Mucosa of stomach (tissue), 1 donor: ENCODE data around the gene SAMD14.

Experiments
- H3K27me3 ChIP-seq: one replicate; pipeline ENCODE4 v1.7.0; 2013; ENCODE audit warnings: mild to moderate bottlenecking, low read length; ENCODE audit not compliant: control insufficient read depth, insufficient read depth
- H3K36me3 ChIP-seq: one replicate; pipeline ENCODE4 v1.7.0; 2013; ENCODE audit warnings: low read length; ENCODE audit not compliant: control insufficient read depth, insufficient read depth
- H3K4me1 ChIP-seq: one replicate; pipeline ENCODE4 v1.7.0; 2013; ENCODE audit warnings: mild to moderate bottlenecking, low read length; ENCODE audit not compliant: control insufficient read depth, insufficient read depth
- H3K4me3 ChIP-seq: one replicate; pipeline ENCODE4 v1.7.0; 2013; ENCODE audit warnings: low read length
- H3K9ac ChIP-seq: one replicate; pipeline ENCODE4 v1.7.0; 2013; ENCODE audit warnings: mild to moderate bottlenecking, low read length, moderate library complexity
- H3K9me3 ChIP-seq: one replicate; pipeline ENCODE4 v1.7.0; 2013; ENCODE audit warnings: mild to moderate bottlenecking, low read length, moderate library complexity; ENCODE audit not compliant: control insufficient read depth
- donor health status: Pancreatic carcinoma.

Gene SAMD14

DNA sequence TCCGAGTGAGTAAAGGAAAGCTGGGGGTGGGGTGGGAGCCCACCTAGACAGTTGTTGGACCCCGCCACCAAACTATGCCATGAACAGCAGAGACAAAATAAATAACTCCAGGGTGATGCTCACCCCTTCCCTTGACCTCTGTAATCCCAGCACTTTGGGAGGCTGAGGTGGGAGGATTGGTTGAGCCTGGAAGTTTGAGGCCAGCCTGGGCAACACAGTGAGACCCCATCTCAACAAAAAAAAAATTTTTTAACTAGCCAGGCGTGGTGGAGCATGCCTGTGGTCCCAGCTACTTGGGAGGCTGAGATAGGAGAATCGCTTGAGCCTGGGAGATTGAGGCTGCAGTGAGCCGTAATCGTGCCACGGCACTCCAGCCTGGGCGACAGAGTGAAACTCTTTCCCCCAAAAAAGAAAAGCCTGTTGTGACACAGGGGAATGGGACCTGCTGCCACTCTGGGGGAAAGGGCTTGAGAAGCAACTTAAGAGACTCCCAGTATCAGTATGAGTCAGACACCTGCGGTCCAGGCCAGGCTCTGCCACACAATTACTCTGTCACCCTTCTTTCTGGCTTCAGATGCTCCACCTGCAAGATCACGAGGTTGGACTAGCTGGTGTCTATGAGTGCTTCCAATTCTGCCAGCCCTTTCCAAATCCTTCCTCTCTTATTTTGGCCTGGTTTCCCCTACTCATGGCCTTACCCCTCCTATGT is 40.9 kb upstream of the SAMD14 start:
- Histone ChIP-seq H3K4me1 (peaks cover 4% of the 10 kb centered on the region), H3K4me3 (no peak overlapping the region), H3K27me3 (no peaks in the 10 kb centered on the region), H3K9ac (no peak overlapping the region), H3K36me3 (no peaks in the 10 kb centered on the region), H3K9me3 (no peaks in the 10 kb centered on the region)

GRCh38 chr17:50169881-50170459 is 40.0 kb upstream of the SAMD14 start:
- no peak overlapping the region for H3K9ac ChIP-seq
- no peaks in the 10 kb centered on the region for H3K27me3 ChIP-seq
- H3K9me3 ChIP-seq, result no peaks in the 10 kb centered on the region
- no peak overlapping the region for H3K4me3 ChIP-seq
- H3K4me1 ChIP-seq, result no peaks in the 10 kb centered on the region
- H3K36me3 ChIP-seq, result no peaks in the 10 kb centered on the region

DNA sequence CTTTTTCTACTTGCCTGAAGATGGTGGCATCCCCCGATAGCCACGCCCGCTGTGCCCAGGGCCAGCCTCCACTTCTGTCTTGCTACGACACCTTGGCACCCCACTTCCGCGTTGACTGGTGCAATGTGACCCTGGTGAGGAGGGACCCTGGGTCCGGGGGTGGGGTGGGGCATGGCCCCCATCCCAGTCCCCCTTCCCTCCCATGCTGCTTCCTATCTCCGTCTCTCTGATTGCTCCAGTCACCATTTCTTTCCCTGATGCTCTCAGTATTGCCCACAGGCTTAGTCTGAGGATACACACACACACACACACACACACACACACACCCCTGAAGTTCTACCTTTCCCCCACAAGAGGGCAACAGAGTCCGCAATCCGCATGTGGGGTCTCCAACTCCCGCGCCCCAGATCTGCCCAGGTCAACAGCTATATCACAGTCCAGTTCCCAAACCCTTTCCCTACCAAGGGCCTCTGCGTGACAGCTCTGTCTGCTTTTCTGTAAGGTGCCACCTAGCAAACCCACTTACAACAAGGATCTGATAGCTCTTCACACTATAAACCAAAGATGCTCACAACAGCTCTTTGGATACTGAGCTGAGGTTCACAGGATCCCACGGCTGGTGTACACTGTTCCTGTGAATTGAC is 39.3 kb upstream of the SAMD14 start:
- no peaks in the 10 kb centered on the region for H3K4me1 ChIP-seq
- no peak overlapping the region for H3K9ac ChIP-seq
- no peak overlapping the region for H3K4me3 ChIP-seq
- no peaks in the 10 kb centered on the region for H3K36me3 ChIP-seq
- no peaks in the 10 kb centered on the region for H3K9me3 ChIP-seq
- peaks cover under 1% of the 10 kb centered on the region for H3K27me3 ChIP-seq

DNA sequence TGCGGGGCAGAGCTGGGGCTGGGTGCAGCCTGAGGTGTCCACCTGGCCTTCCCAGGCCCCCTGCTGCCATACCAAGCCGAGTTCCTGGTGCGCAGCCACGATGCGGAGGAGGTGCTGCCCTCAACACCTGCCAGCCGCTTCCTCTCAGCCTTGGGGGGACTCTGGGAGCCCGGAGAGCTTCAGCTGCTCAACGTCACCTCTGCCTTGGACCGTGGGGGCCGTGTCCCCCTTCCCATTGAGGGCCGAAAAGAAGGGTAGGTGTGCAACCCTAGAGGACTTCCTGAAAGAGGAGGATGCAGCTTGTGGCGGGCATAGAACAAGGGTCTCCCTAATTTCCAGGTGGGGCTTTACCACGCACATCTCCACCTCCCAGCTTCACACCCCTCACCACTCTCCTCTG is 38.4 kb upstream of the SAMD14 start:
- H3K4me1 ChIP-seq, result no peaks in the 10 kb centered on the region
- no peak overlapping the region for H3K4me3 ChIP-seq
- H3K9ac ChIP-seq, result no peak overlapping the region

GRCh38 chr17:50167371-50167770 is 37.4 kb upstream of the SAMD14 start:
- Histone ChIP-seq H3K4me3 (no peak overlapping the region), H3K9me3 (no peaks in the 10 kb centered on the region), H3K4me1 (no peaks in the 10 kb centered on the region), H3K27me3 (peaks cover 5% of the 10 kb centered on the region), H3K9ac (no peak overlapping the region), H3K36me3 (no peaks in the 10 kb centered on the region)

More for the DNA sequence above, 38.4 kb upstream of the SAMD14 start:
- Histone ChIP-seq H3K27me3 (peaks cover 5% of the 10 kb centered on the region), H3K36me3 (no peaks in the 10 kb centered on the region), H3K9me3 (no peaks in the 10 kb centered on the region)

GRCh38 chr17:50166518-50167181 is 36.7 kb upstream of the SAMD14 start:
- Histone ChIP-seq H3K4me1 (peaks cover 6% of the 10 kb centered on the region), H3K9ac (peak overlapping the region; percentile 39), H3K4me3 (no peak overlapping the region), H3K36me3 (no peaks in the 10 kb centered on the region), H3K9me3 (no peaks in the 10 kb centered on the region), H3K27me3 (peaks cover 5% of the 10 kb centered on the region)

DNA sequence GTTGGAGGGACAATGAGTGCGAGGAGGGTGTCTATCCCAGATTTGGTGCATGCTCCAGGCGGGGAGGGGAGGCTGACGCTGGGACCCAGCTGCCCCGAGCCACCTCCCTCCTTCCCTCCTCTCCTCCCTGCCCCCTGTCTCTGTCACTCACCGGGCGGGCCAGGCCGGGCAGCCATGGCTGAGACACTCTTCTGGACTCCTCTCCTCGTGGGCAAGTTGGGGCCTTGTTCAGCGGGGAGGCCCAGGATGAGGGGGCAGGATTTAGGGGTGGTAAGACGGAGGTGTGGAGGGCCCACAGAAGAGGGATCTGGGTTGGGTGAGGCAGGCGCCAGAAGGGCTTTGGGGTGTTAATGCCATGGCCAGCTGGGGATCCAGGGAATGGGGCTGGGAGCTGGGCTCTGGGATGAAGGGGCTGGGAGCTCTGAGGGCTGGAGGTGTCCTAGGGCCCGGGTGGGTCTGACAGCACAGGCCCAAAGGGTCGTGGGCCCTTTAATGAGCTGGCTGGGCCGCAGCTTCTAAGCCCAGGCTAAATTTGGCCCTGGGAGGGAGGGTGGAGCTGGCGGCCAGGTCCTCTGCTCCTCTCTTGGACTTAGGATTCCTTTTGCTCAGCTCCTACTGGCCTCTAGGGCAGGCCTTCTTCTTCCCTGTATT is 36.0 kb upstream of the SAMD14 start, which contains the start of gene SGCA:
Gene SGCA, plus strand, starts transcription at position 139 of the 651 bp plus-strand sequence. Its CDS starts 36 bp downstream, at position 175.
- peak within 1 kb of the TSS; percentile 39 for H3K9ac ChIP-seq
- no peaks in the 10 kb centered on the region for H3K36me3 ChIP-seq
- peaks cover 5% of the 10 kb centered on the region for H3K27me3 ChIP-seq
- H3K4me1 ChIP-seq, result peaks cover 11% of the 10 kb centered on the region
- H3K9me3 ChIP-seq, result no peaks in the 10 kb centered on the region
- no peak within 1 kb of the TSS for H3K4me3 ChIP-seq

- H3K9ac ChIP-seq, result no peak overlapping the region
- H3K9me3 ChIP-seq, result no peaks in the 10 kb centered on the region
- peaks cover 5% of the 10 kb centered on the region for H3K27me3 ChIP-seq
- no peak overlapping the region for H3K4me3 ChIP-seq
- peaks cover 15% of the 10 kb centered on the region for H3K4me1 ChIP-seq
- no peaks in the 10 kb centered on the region for H3K36me3 ChIP-seq
These were observed 35.5 kb upstream of the SAMD14 start for GRCh38 chr17:50165466-50165865.

- Histone ChIP-seq H3K36me3 (no peaks in the 10 kb centered on the region), H3K27me3 (peaks cover 5% of the 10 kb centered on the region), H3K9me3 (no peaks in the 10 kb centered on the region), H3K4me3 (no peak overlapping the region), H3K4me1 (peaks cover 15% of the 10 kb centered on the region), H3K9ac (no peak overlapping the region)
These were observed 35.1 kb upstream of the SAMD14 start for GRCh38 chr17:50165066-50165465.

GRCh38 chr17:50164697-50164988 is 34.7 kb upstream of the SAMD14 start:
- H3K9me3 ChIP-seq, result no peaks in the 10 kb centered on the region
- no peak overlapping the region for H3K4me3 ChIP-seq
- H3K9ac ChIP-seq, result no peak overlapping the region
- H3K27me3 ChIP-seq, result peaks cover 5% of the 10 kb centered on the region
- H3K36me3 ChIP-seq, result no peaks in the 10 kb centered on the region
- H3K4me1 ChIP-seq, result peaks cover 15% of the 10 kb centered on the region

GRCh38 chr17:50163843-50164696 is 34.1 kb upstream of the SAMD14 start:
- Histone ChIP-seq H3K9ac (no peak overlapping the region), H3K4me1 (peaks cover 15% of the 10 kb centered on the region), H3K27me3 (peaks cover 5% of the 10 kb centered on the region)

More at GRCh38 chr17:50163843-50164696, 34.1 kb upstream of the SAMD14 start:
- Histone ChIP-seq H3K4me3 (no peak overlapping the region), H3K36me3 (no peaks in the 10 kb centered on the region), H3K9me3 (no peaks in the 10 kb centered on the region)
